Hepatocyte (in vitro differentiated cells): ENCODE results near the gene FAM24B. TPM values are rescaled to one million over a fixed set of nuclear protein-coding genes. Genes with fewer than 3 reads are reported as not detected.

Source experiments
- DNase-seq: peaks from one replicate; pipeline ENCODE4 v3.0.0-alpha.2; 2016; ENCODE audit warnings: low spot score
- H2AFZ ChIP-seq: fragments of 200-600 bp; sonication (generic); 2 replicates; pipeline ENCODE4 v1.6.0; 2016; ENCODE audit warnings: antibody characterized with exemption, mild to moderate bottlenecking
- H3K27ac ChIP-seq: fragments of 200-600 bp; sonication (generic); 2 replicates; pipeline ENCODE4 v1.5.1; 2016; ENCODE audit warnings: mild to moderate bottlenecking
- H3K27me3 ChIP-seq: fragments of 200-600 bp; sonication (generic); 2 replicates; pipeline ENCODE4 v1.6.1; 2016
- H3K36me3 ChIP-seq: fragments of 200-600 bp; sonication (generic); replicated peaks from 2 replicates; pipeline ENCODE4 v1.5.1; 2016; ENCODE audit warnings: low read depth; ENCODE audit not compliant: insufficient read depth
- H3K4me1 ChIP-seq: fragments of 200-600 bp; sonication (generic); 2 replicates; pipeline ENCODE4 v1.5.1; 2016; ENCODE audit warnings: mild to moderate bottlenecking, moderate library complexity; ENCODE audit not compliant: insufficient read depth
- H3K4me2 ChIP-seq: fragments of 200-600 bp; sonication (generic); 2 replicates; pipeline ENCODE4 v1.6.0; 2016
- H3K4me3 ChIP-seq: fragments of 200-600 bp; sonication (generic); 2 replicates; pipeline ENCODE4 v1.5.1; 2016; ENCODE audit warnings: mild to moderate bottlenecking
- H3K79me2 ChIP-seq: fragments of 200-600 bp; sonication (generic); 2 replicates; pipeline ENCODE4 v1.6.0; 2017; ENCODE audit warnings: mild to moderate bottlenecking
- H3K9me2 ChIP-seq: fragments of 200-600 bp; sonication (generic); replicated peaks from 2 replicates; pipeline ENCODE4 v1.6.0; 2017; ENCODE audit warnings: mild to moderate bottlenecking; ENCODE audit not compliant: insufficient read depth
- H3K9me3 ChIP-seq: fragments of 200-600 bp; sonication (generic); 2 replicates; pipeline ENCODE4 v1.5.1; 2016; ENCODE audit warnings: low read depth, mild to moderate bottlenecking
- H4K20me1 ChIP-seq: fragments of 200-600 bp; sonication (generic); 2 replicates; pipeline ENCODE4 v1.6.0; 2016; ENCODE audit warnings: mild to moderate bottlenecking; ENCODE audit not compliant: insufficient read depth, poor library complexity, severe bottlenecking
- EZH2 ChIP-seq: fragments of 200-600 bp; sonication (generic); IDR thresholded peaks from 2 replicates; pipeline ENCODE4 v1.6.1; 2016; ENCODE audit warnings: antibody characterized with exemption, mild to moderate bottlenecking, borderline replicate concordance
- EZH2phosphoT487 ChIP-seq: fragments of 200-600 bp; sonication (generic); IDR thresholded peaks from one replicate; pipeline ENCODE4 v1.6.1; 2018; ENCODE audit warnings: antibody characterized with exemption, mild to moderate bottlenecking, low read depth, moderate library complexity; ENCODE audit not compliant: unreplicated experiment, severe bottlenecking
- WGBS: methylation state at CpG from one replicate; pipeline ENCODE4 v1.1.6; 2016; ENCODE audit warnings: low lambda C conversion rate; ENCODE audit errors: missing lambda C conversion rate; 5-methylcytosine and 5-hydroxymethylcytosine counted together
- polyA plus RNA-seq: library from polyadenylated mRNA; unstranded; fragments of >200 nt; fragmentation: Nextera tagmentation; extraction: Ambion mirVana; gene quantifications from 2 replicates; pipeline ENCODE4 v1.2.1, GENCODE V29; 2016
- total RNA-seq: library from RNA; depleted of rRNA; stranded (reverse); fragments of >200 nt; gene quantifications from 2 replicates; pipeline ENCODE4 v1.2.3, GENCODE V29; 2014
- TF ChIP-seq, protein P1 (sequence below): fragments of 200-600 bp; sonication (generic); IDR thresholded peaks from 2 replicates; pipeline ENCODE4 v1.5.1; 2016; ENCODE audit warnings: antibody characterized with exemption, mild to moderate bottlenecking; ENCODE audit not compliant: poor library complexity

Gene FAM24B
- total and polyA plus RNA-seq, 2 experiments from 2014 or later, result not detected

DNA sequence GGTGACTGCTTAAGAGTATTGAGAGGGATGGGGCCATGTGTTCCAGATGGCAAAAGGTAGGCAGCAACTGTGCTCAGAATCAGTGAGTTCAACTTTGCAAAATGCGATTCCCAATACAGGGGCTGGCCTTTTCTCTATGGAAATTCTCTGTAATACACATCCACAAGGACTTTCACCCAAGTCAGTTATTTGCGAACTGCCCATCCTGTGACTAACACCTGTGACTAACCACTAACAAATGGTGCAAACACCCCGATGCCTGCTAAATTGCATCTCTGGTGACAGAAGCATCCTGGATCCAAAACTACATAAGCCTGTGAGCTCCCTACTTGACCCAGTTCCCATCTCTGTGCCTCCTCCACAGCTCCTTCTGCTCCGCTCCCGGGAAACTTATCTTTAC, 24.7 kb downstream of the FAM24B start:
- H3K4me3 ChIP-seq, result no peak overlapping the region
- no peak overlapping the region for H2AFZ ChIP-seq
- WGBS, result 87% methylated on average over 5 of the region's 5 CpGs
- no peaks in the 10 kb centered on the region for H3K9me2 ChIP-seq
- no peak overlapping the region for H3K27ac ChIP-seq
- no peaks in the 10 kb centered on the region for H4K20me1 ChIP-seq
- DNase-seq, result no peak
- no peaks in the 10 kb centered on the region for H3K36me3 ChIP-seq
- TF ChIP-seq, protein P1, sequence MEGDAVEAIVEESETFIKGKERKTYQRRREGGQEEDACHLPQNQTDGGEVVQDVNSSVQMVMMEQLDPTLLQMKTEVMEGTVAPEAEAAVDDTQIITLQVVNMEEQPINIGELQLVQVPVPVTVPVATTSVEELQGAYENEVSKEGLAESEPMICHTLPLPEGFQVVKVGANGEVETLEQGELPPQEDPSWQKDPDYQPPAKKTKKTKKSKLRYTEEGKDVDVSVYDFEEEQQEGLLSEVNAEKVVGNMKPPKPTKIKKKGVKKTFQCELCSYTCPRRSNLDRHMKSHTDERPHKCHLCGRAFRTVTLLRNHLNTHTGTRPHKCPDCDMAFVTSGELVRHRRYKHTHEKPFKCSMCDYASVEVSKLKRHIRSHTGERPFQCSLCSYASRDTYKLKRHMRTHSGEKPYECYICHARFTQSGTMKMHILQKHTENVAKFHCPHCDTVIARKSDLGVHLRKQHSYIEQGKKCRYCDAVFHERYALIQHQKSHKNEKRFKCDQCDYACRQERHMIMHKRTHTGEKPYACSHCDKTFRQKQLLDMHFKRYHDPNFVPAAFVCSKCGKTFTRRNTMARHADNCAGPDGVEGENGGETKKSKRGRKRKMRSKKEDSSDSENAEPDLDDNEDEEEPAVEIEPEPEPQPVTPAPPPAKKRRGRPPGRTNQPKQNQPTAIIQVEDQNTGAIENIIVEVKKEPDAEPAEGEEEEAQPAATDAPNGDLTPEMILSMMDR, result no peak
- H3K4me2 ChIP-seq, result no peak overlapping the region
- H3K79me2 ChIP-seq, result no peaks in the 10 kb centered on the region
- H3K9me3 ChIP-seq, result no peaks in the 10 kb centered on the region
- no peaks in the 10 kb centered on the region for H3K4me1 ChIP-seq
- H3K27me3 ChIP-seq, result no peaks in the 10 kb centered on the region

DNA sequence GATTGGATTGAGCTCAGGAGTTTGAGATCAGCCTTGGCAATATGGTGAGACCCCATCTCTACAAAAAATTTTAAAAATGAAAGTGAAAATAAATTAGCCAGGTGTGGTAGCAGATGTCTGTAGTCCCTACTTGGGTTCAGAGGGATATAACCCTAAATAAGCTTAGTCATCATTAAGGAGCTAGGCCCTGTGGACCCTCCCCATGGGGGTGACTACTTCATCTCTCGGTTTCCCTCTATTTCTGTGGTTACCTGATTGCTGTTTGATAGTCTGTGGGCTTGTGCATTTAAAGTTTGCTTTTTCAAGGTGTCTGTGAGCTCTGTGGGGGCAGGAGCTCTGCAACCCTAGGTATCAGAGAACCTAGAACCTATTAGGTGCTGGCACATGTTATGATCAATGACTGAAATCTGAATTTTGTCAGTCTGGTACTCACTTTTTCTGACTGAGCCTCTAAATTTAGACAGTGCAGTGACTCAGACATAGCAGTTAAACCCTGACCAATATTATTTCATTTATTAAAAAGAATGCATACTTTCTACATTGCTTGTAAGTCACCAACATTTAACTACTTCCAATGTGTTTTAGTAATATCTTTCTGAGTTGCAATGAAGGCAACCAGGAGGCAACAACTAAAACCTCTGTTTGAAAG, 25.6 kb downstream of the FAM24B start:
- Histone ChIP-seq H3K27me3 (no peaks in the 10 kb centered on the region), H3K79me2 (no peaks in the 10 kb centered on the region), H3K4me3 (no peak overlapping the region), H3K36me3 (no peaks in the 10 kb centered on the region), H3K9me3 (no peaks in the 10 kb centered on the region), H4K20me1 (no peaks in the 10 kb centered on the region), H3K27ac (no peak overlapping the region), H3K4me2 (no peak overlapping the region), H3K9me2 (no peaks in the 10 kb centered on the region), H3K4me1 (no peaks in the 10 kb centered on the region), H2AFZ (no peak overlapping the region)
- no peak for DNase-seq
- 80% methylated on average over 1 of the region's 1 CpG for WGBS
- TF ChIP-seq EZH2 (no peak), EZH2phosphoT487 (no peak)
- TF ChIP-seq, protein P1, result no peak

DNA sequence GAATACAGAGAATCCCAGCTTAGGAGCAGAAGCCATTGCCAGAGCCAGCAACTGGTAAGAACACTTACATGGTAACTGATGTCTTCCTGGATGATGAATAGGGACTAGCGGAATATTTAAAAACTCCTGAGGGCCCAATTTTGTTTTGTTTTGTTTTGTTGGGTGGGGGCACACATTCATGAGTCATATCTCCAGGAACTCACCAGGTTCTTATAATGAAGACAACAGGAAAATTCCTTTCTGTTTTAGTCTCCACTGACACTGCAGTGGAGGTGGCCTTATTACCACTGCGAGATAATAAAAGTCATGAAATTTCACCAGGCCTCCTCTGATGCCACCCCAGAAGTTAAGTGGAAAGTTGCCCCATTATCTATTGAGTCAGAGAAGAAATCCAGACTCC, 27.1 kb downstream of the FAM24B start:
- no peak for DNase-seq
- Histone ChIP-seq H4K20me1 (no peaks in the 10 kb centered on the region), H3K4me1 (no peaks in the 10 kb centered on the region), H3K4me2 (no peak overlapping the region), H3K27ac (no peak overlapping the region), H3K4me3 (no peak overlapping the region), H3K9me2 (no peaks in the 10 kb centered on the region), H3K9me3 (no peaks in the 10 kb centered on the region), H3K27me3 (no peaks in the 10 kb centered on the region), H3K79me2 (no peaks in the 10 kb centered on the region), H2AFZ (no peak overlapping the region), H3K36me3 (no peaks in the 10 kb centered on the region)
- 89% methylated on average over 2 of the region's 2 CpGs for WGBS
- TF ChIP-seq EZH2 (no peak), EZH2phosphoT487 (no peak)
- TF ChIP-seq, protein P1, result no peak
